GM04504 (cell line): Measurements from ENCODE around the gene CHST11.

Experiments used
- DNase-seq: peaks from one replicate; pipeline ENCODE4 v3.0.0-alpha.2; 2012; ENCODE audit warnings: low read depth

Gene CHST11

GRCh38 chr12:104676636-104677035 is 219.9 kb downstream of the CHST11 start:
- no peak for DNase-seq

- DNase-seq = no peak
These were observed 220.8 kb downstream of the CHST11 start for GRCh38 chr12:104677441-104678089.

GRCh38 chr12:104680070-104680469 is 223.3 kb downstream of the CHST11 start:
- no peak for DNase-seq

DNA sequence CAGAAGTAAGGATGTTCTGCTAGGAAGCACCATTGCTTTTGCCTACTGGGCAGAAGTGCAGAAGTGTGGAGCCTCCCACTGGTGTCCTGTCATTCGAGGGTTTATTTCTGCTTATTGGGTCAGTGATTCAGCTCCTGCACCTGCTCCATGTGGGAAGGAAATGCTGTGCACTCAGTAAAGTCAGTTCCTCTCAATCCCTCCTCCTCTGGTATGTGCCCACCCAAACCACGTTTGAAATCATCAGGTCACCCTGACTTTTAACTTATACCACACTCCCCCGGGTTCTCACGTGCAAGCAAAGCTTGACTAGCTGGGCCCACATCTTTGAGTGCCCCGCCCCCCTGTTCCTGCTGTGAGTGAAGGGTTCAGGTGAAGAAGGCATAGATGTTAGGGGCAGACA is 223.7 kb downstream of the CHST11 start:
- no peak for DNase-seq

- DNase-seq = no peak
These were observed 224.4 kb downstream of the CHST11 start for GRCh38 chr12:104681012-104681690.

- no peak for DNase-seq
These were observed 226.1 kb downstream of the CHST11 start for GRCh38 chr12:104682790-104683279.

DNA sequence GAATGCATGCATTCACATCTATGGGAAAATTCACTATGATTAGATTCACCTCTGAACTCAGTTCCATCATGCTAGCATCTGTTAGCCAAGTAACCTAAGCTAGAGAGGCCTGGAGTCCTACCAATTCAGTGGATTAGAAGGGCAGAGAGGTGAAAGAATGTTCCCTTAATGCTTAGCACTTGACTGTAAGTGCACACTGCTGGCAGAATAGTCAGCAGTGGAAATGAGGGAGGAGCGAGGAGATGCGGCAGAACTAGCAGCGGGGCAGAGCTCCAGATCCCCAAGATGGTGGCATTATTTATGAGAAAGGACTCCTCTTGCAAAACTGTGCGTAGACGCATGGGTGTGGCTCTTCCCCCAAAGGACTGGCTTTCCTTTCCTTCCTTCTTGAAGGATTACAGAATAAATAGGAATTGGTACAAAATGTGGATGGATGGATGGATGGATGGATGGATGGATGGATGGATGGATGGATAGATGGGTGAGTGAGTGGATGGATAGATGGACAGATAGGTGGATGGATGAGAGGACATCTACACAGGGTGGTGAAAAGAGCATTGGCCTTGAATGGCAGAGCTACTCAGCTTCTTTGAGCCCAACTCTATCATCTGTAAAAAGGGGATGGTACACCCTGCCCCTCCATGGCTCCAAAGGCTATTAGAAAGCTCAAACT is 227.2 kb downstream of the CHST11 start:
- no peak for DNase-seq

DNA sequence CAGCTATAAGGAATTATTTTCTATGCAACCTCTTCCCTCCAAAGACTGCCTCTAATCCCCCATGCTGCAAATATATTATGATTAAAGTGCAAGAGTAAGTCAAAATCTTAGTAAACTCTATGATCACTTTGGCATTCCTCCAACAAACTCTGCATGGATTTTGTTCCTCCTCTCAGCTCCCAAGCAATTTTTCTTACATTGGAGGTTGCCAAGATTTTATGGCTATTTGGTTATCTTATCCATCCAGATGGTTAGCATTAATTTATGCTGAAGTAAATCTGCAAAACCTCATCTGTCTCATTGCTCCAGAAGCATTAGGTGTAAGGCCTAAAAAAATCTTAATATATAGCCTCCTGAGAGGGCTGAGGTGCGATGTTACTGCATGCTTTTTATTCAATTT is 228.1 kb downstream of the CHST11 start:
- peak; percentile 60 for DNase-seq

DNA sequence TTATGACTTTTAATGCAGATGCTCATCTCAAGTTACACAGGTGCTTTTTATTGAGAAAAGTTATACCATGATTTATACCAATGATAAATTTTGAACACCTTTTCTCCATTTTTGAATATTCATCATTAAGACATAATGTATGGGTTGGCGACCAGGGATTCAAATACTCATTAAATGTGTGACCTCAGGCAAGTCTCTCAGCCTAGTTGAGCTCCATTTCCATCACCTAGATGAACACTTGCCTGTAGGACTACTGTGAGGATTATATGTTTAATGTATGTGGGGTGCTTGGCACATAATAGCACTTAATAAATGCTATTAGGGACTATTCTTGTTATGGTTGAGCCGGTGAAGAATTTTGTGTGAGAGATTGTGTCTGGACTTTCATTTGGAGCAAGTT is 228.6 kb downstream of the CHST11 start:
- no peak for DNase-seq

- DNase-seq = no peak
These were observed 229.4 kb downstream of the CHST11 start for GRCh38 chr12:104686196-104686595.

GRCh38 chr12:104687823-104688573 is 231.2 kb downstream of the CHST11 start:
- DNase-seq = no peak

DNA sequence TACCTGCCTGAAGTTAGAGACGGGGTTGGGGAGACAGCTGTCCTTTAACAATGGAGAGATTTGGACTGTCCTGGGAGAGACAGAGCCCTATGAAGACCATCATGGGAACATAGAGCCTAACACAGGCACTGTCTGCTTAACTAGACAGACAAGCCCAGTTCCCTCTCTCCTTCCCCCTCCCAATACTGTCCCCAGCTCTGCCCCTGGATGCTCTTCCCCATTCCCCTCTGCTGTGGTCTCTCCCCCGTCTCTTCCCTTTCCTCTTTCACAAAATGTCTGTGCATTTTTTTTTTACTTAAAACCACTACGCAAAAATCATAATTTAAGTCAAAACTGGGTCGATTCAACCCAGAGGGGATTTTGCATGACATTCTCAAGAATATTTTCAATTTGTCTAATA is 232.9 kb downstream of the CHST11 start:
- no peak for DNase-seq

DNA sequence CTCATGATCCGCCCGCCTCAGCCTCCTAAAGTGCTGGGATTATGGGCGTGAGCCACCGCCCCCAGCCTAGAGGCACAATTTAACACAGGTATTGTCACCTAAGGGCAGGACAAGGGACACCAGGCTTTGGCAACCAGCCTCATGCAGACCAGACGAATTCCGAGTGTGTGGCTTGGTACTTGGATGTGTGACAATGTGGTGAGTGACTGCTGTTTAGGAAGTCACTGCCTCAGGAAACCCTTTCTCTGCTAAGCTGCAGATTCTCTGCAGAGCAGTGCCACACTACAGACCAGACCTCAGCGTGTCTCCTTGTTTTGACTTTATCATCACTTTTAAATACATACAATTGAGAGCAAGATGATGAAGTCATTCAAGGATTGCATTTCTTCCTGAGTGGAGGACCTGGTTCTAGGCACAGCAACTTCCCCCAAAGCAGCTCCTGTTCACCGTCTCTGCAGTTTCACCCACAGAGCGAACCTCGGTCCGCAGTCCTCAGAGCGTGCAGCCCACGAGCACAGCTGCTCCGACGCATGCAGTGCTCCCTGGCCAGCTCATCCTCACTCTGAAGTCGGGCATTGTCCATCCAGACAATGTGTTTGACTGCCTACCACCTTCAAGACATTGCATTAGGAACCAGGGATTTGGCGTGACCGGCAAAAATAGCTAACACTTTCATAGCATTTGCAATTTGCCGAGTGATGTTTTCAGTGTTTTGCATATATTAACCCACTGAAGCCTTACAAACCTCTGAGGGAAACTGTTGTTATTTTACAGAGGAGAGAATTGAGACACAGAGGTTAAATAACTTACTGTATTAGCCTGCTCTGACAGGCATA is 235.2 kb downstream of the CHST11 start:
- DNase-seq = no peak

DNA sequence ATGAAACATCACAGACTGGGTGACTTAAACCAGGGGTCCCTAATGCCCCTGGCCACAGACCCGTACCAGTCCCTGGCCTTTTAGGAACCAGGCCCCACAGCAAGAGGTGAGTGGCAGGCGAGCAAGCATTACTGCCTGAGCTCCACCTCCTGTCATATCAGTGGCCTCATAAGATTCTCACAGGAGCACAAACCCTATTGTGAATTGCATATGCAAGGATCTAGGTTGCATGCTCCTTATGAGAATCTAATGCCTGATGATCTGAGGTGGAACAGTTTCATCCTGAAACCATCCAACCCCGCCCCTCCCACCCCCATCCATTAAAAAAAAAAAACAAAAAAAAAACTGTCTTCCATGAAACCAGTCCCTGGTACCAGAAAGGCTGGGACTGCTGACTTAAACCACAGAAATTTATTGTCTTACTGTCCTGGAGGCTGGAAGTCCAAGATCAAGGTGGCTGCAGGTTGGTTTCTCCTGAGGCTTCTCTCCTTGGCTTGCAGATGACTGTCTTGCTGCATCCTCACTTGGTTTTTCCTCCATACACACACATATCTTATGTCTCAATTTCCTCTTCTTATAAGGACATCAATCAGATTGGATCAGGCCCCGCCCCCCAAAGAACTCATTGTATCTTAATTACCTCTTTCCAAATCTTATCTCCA is 235.9 kb downstream of the CHST11 start:
- DNase-seq = no peak

GRCh38 chr12:104693493-104693892 is 236.7 kb downstream of the CHST11 start:
- DNase-seq = no peak

DNA sequence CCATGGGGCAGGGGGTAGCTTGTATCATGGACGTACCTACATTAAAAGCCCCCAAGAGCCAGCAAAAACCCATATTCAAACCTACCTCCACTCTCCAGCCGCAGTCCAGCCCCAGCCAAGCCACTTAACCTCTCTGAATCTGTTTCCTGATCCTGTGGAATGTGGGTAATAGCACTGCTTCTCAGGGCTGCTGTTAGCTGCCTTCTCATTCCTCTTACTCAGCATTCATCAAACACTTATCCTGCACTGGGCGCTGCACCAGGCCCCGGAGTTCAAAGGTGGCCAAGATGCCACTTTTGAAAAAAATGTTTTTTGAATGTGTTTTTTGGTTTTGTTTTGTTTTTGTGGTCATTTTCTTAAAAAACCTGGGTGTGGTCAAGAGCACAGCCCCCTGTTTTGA is 237.4 kb downstream of the CHST11 start:
- DNase-seq = no peak

DNA sequence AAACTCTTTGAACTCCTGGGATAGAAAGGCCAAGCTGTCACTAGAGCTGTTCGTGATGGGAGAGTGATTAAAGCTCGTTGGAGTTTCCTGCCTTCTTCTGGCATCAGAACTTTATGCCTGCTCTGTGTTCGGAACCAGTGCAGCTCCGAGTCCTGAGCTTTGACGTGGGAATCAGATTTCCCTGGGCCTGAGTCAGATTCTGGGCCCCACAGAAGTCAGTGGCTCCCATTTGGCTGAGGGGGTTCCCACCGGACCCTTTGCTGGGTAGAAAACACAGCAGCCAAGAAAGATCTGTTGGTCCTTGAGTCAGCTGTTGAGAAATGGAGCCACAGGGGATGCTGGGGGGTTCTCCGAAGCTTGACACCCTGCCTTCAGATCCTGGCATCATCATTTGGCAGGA is 238.0 kb downstream of the CHST11 start:
- no peak for DNase-seq

DNA sequence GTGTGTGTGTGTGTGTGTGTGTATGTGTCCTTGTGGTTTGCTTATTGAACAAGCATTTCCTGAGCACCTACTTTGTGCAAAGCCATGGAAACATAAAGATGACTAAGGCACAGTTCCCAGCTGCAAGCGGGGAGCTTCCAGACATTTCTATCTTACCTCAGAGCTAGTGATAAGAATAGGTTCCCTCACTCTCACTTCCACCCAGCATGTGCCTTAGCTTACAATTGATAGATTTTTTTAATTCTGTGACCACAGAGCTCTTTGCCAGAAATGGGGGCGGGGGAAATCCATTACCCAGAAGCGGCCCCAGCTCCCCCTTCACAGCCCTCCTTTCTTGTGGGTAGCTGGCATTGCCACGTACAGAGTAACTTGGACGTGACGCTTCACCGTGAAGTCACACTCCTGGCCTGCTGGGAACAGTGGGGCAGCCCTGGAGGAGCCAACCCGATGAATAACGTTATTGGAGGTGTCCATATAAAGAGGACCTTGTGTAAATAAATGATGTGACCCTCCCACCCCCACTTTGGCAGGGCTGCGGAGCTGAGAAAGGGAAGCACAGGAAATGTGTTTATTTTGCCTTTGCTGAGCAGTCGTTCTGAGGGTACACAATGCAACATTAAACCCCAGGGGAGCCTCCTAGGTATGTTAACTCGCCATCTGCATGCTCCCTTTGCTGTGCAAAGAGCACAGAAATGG is 238.9 kb downstream of the CHST11 start:
- no peak for DNase-seq

DNA sequence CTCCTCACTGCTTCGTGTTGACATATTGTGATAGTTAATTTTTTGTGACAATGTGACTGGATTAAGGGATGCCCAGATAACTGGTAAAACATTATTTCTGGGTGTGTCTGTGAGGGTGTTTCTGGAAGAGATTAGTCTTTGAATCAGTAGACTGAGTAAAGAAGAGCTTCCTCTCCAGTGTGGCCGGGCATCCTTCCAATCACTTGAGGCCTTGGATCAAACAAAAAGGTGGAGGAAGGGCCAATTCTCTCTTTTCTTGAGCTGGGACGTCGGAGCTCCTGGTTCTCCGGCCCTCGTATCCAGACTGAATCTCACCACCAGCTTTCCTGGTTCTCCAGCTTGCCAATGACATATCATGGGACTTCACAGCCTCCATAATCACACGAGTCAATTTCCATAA is 240.4 kb downstream of the CHST11 start:
- DNase-seq = no peak

GRCh38 chr12:104698871-104699270 is 242.1 kb downstream of the CHST11 start:
- DNase-seq = peak; percentile 16
